Left renal pelvis (tissue), 4 donors: ENCODE results near the gene VAV1. TPM values are rescaled to one million over a fixed set of nuclear protein-coding genes. Genes with fewer than 3 reads are reported as not detected.
A peak's percentile ranks its signal among the peaks of the same experiment; 100 is the strongest.

Experiments used
- DNase-seq, 4 donors: peaks; one replicate each; pipeline ENCODE4 v3.0.0-alpha.2; 2013; ENCODE audit warnings: low read depth in 4 of 4, low spot score in 3 of 4
- polyA plus RNA-seq, 4 donors: library from polyadenylated mRNA; unstranded; fragments of 120-200 nt; gene quantifications; one replicate each; pipeline ENCODE4 v1.2.1, GENCODE V29; 2013; ENCODE audit not compliant: insufficient read length in 4 of 4

The VAV1 gene
- polyA plus RNA-seq = 1 to 10 TPM; 1.1 to 4.2 (median 1.7) TPM

- DNase-seq = no peak
These were observed at the start of gene VAV1 for GRCh38 chr19:6772028-6772865. Gene VAV1 (plus strand): TSS chr19:6772708. CDS start chr19:6772808, 100 bp downstream.

GRCh38 chr19:6723108-6723618 is 49.3 kb upstream of the VAV1 start:
- DNase-seq = no peak

DNA sequence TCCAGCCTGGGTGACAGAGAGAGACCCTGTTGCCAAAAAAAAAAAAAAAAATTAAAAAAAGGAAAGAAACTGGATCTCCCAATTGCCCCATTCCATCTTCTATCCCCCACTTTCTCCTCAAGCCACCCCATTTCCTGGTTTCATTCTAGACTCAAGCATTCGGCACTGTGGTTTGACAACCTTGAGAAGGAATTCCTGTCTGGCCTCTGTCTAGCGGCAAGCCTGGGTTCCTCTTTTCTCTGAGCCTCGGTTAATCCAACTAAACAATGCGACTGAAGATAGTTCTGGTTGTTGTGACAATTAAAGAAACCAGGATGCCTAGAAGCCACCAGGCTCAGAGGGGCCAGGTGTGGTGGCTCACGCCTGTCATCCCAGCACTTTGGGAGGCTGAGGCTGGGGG is 48.8 kb upstream of the VAV1 start:
- DNase-seq = no peak

- no peak for DNase-seq
These were observed 47.6 kb upstream of the VAV1 start for GRCh38 chr19:6724631-6725492.

GRCh38 chr19:6725513-6726231 is 46.8 kb upstream of the VAV1 start:
- DNase-seq = no peak

DNA sequence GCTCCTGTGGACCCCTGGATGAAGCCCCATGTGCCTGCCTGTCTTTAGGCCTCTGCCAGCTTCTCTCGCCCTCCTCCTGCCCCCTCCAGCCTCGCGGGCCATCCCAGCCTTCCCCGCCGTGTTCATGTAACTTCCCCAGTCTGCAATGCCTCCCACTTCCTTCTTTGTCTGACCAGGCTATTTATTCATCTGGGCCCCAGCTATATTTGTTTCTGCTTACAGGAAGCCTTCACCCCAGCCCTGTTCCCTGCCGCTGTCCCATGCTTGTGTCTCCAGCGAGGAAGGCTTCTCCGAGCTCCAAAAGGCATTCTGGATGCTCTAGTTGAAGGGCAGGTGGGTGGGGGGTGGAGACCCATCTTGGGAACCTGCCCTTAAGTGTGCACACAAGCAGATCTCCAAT is 44.2 kb upstream of the VAV1 start:
- no peak for DNase-seq

- no peak for DNase-seq
These were observed 42.8 kb upstream of the VAV1 start for GRCh38 chr19:6729573-6730152.

- DNase-seq = no peak
These were observed 42.2 kb upstream of the VAV1 start for GRCh38 chr19:6730153-6730804.

- no peak for DNase-seq
These were observed 41.4 kb upstream of the VAV1 start for GRCh38 chr19:6730941-6731670.

- DNase-seq = no peak
These were observed 40.7 kb upstream of the VAV1 start for GRCh38 chr19:6731822-6732221.

GRCh38 chr19:6732803-6733337 is 39.6 kb upstream of the VAV1 start:
- no peak for DNase-seq

- no peak for DNase-seq
These were observed 39.0 kb upstream of the VAV1 start for GRCh38 chr19:6733338-6734095.

DNA sequence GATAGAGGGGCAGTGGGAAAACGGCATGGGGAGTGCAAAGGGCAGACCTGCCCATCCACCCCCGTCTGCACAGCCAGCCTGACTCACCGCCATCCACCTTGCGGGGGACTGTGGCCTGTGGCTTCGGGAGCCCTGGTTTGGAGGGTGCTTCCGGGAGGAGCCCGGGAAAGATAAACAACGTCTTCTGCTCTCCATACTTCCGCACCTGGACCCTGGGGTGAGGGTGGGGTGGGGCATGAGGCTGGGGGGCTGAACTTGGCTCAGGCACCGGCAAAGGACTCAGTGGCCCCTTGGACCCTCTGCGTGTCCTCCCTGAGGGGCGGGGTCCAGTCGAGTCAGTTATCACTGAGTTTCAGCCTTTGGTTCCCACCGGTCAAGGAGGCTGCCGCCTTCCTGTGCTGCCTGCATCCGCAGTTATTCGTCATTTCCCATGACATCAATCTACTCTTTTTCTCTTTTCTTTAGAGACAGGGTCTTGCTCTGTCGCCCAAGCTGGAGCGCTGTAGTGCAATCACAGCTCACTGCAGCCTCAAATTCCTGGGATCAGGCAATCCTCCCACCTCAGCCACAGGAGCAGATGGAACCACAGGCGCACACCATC is 38.3 kb upstream of the VAV1 start:
- DNase-seq = no peak

GRCh38 chr19:6735181-6735911 is 37.2 kb upstream of the VAV1 start:
- DNase-seq = no peak

DNA sequence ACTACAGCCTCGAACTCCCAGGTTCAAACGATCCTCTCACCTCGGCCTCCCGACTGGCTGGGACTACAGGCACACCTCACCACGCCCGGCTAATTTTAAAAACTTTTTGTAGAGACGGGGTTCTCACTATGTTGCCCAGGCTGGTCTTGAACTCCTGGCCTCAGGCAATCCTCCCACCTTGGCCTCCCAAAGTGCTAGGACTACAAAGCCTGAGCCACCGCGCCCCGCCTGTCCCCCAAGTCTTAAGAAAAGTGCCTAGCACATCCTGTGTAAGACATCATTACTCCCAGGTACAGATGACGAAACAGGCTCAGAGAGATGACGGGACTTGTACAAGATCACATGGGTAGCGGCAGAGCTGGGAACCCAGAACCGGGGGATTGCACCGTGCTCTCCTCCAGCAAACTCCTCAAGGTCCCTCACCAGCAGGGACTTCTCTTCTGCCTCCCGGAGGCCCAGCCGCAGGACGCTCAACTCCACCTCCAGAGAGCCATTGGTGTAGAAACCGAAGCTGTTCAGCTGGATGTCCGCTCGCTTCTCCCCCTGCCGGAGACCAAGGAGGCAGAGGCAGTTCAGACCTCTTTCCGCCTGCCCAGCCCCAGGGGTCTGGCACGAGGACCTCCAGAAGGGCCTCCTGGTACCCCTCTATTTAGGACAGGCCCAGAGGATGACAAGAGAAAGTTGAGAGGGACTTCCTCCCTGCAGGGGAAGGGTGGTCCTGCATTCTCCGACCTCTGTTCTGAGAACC is 36.2 kb upstream of the VAV1 start:
- DNase-seq = peak in 1 of 4 donors; percentile 70

DNA sequence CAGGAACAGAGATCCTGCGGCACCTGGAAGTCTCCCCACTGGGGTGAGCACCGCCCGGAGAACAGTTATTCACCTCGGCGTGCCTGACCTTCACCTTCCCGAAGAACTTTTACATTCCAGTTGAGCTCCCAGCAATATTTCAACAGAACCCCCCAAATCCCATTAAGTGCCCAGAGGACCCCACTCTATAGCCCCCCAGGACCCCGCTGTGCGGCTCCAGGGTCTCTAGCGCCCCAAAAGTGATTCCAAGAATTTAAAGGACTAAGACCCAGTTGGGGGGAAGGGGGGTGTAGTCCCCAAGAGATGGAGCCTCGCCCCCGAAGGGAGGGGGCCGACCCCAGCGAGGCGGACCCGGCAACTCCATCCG is 35.6 kb upstream of the VAV1 start:
- DNase-seq = no peak
